ENCODE results near the gene ATXN7. TPM values are rescaled to one million over a fixed set of nuclear protein-coding genes. Genes with fewer than 3 reads are reported as not detected.

Gene ATXN7
- total and polyA plus RNA-seq, 2 of the 13 experiments (the other 11 are each of a cell fraction or from before 2014, with no cell fraction given) = 13.8 to 20.0 TPM

GRCh38 chr3:64000453-64001055 is 136.9 kb downstream of the ATXN7 start:
- Histone ChIP-seq H3K36me3 (replicated peaks in 1 of 2; ENCODE audit: control insufficient read depth in 1 of 2, insufficient read depth in 2 of 2, low read length in 2 of 2) (peaks cover 16 to 38% of the 10 kb centered on the region in 2 experiments), H4K20me1 (ENCODE audit: insufficient read depth, low read length) (no peaks in the 10 kb centered on the region), H3K79me2 (ENCODE audit: insufficient read depth, low read length) (no peaks in the 10 kb centered on the region), H3K9ac (ENCODE audit: insufficient read depth, low read depth, low read length) (no peak overlapping the region), H2AFZ (ENCODE audit: low read length) (no peak overlapping the region), H3K27ac (ENCODE audit: extremely low read length, insufficient read depth, low read length) (no peak overlapping the region), H3K9me3 (ENCODE audit: low read length) (no peaks in the 10 kb centered on the region), H3K27me3 (ENCODE audit: control insufficient read depth in 1 of 2, insufficient read depth in 2 of 2, low read length in 2 of 2) (no peaks in the 10 kb centered on the region), H3K4me1 (ENCODE audit: insufficient read depth, low read length) (no peaks in the 10 kb centered on the region), H3K4me2 (ENCODE audit: low read depth, low read length) (no peak overlapping the region), H3K4me3 (replicated peaks in 1 of 3; ENCODE audit: insufficient read depth in 1 of 3, low read depth in 2 of 3, low read length in 3 of 3) (no peak overlapping the region)
- 96% methylated on average over 9 of the region's 9 CpGs for WGBS (ENCODE audit: low lambda C conversion rate)
- DNase-seq (ENCODE audit: low spot score) (no peak), ATAC-seq (no peak), FAIRE-seq (no peak)
- CTCF ChIA-PET (ENCODE audit: low intra/inter-chr PET ratio, low total read pairs) = no interaction called here
- in situ Hi-C loops (cut with HindIII; ENCODE audit: extremely low pct_ligation_motif_present, low pct_unique_long_range_greater_than_20kb) (no loop called here), intact Hi-C loops (cut with micrococcal nuclease; ENCODE audit: unreplicated experiment) (no loop called here)
- BruUV-seq (replicated peaks) = no TSS peak
- TF ChIP-seq TBL1XR1 (IDR thresholded peaks at IDR 0.05; ENCODE audit: borderline replicate concordance, low read length, partially characterized antibody) (no peak), SMAD3 (CRISPR knock-in tag; IDR thresholded peaks at IDR 0.05) (no peak), MED8 (CRISPR knock-in tag; IDR thresholded peaks at IDR 0.05; ENCODE audit: insufficient replicate concordance) (no peak), NFYB (CRISPR knock-in tag; IDR thresholded peaks at IDR 0.05) (no peak), ZNF777 (CRISPR knock-in tag; IDR thresholded peaks at IDR 0.05) (no peak), SIN3A (IDR thresholded peaks at IDR 0.05; ENCODE audit: borderline replicate concordance, low read depth, low read length) (no peak), RBM22 (optimal IDR thresholded peaks at IDR 0.05; ENCODE audit: low read length) (peak; percentile 30)
- TF ChIP-seq, protein P1, sequence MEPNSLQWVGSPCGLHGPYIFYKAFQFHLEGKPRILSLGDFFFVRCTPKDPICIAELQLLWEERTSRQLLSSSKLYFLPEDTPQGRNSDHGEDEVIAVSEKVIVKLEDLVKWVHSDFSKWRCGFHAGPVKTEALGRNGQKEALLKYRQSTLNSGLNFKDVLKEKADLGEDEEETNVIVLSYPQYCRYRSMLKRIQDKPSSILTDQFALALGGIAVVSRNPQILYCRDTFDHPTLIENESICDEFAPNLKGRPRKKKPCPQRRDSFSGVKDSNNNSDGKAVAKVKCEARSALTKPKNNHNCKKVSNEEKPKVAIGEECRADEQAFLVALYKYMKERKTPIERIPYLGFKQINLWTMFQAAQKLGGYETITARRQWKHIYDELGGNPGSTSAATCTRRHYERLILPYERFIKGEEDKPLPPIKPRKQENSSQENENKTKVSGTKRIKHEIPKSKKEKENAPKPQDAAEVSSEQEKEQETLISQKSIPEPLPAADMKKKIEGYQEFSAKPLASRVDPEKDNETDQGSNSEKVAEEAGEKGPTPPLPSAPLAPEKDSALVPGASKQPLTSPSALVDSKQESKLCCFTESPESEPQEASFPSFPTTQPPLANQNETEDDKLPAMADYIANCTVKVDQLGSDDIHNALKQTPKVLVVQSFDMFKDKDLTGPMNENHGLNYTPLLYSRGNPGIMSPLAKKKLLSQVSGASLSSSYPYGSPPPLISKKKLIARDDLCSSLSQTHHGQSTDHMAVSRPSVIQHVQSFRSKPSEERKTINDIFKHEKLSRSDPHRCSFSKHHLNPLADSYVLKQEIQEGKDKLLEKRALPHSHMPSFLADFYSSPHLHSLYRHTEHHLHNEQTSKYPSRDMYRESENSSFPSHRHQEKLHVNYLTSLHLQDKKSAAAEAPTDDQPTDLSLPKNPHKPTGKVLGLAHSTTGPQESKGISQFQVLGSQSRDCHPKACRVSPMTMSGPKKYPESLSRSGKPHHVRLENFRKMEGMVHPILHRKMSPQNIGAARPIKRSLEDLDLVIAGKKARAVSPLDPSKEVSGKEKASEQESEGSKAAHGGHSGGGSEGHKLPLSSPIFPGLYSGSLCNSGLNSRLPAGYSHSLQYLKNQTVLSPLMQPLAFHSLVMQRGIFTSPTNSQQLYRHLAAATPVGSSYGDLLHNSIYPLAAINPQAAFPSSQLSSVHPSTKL (CRISPR knock-in tag; IDR thresholded peaks at IDR 0.05) = no peak
- POLR2A ChIA-PET = no interaction called here

Data from HepG2 (cell line).